T-cell (primary cell): ENCODE results near the gene ERG. TPM values are rescaled to one million over a fixed set of nuclear protein-coding genes. Genes with fewer than 3 reads are reported as not detected.

Experiments used
- ATAC-seq, 4 experiments: fragments of 200-7000 bp in 3 of 4; fragments of 150-1000 bp in 1 of 4; cut with Tn5 transposase; replicated peaks in 1 of 4; 1 replicate in 3 of 4; 2 replicates in 1 of 4; pipeline ENCODE4 v1.10.0; 2021; ENCODE audit warnings: moderate library complexity in 3 of 4, mild to moderate bottlenecking in 2 of 4, moderate number of reproducible peaks in 1 of 4
- CTCF ChIA-PET, 2 donors: fragments of 300-600 bp; sonication (Branson Sonifier 250); formaldehyde crosslinking; loops; one replicate each; lab custom pipeline; 2022; ENCODE audit warnings: antibody characterized with exemption in 2 of 2; lab: Charles Lee
- POLR2A ChIA-PET, 2 donors: fragments of 300-600 bp; sonication (Branson Sonifier 250); formaldehyde crosslinking; loops; one replicate each; lab custom pipeline; 2022; ENCODE audit warnings: antibody characterized with exemption in 2 of 2; lab: Charles Lee
- DNase-seq, 35 experiments: peaks; one replicate each; pipeline versions ENCODE4 v3.0.0 to v3.0.0-alpha.2; 2013 to 2023
- H3K27ac ChIP-seq: one replicate; pipeline ENCODE4 v1.5.1; 2013; ENCODE audit warnings: low read length
- H3K27me3 ChIP-seq, 2 experiments: replicated peaks in 1 of 2; 1 replicate in 1 of 2; 2 replicates in 1 of 2; pipeline versions ENCODE4 v1.6.1 to v1.7.0; 2013; ENCODE audit warnings: low read length in 1 of 2, mixed read lengths in 1 of 2; ENCODE audit not compliant: control insufficient read depth in 2 of 2, insufficient read depth in 2 of 2; ENCODE audit errors: extremely low read depth in 1 of 2
- H3K36me3 ChIP-seq, 2 donors: 1 replicate in 1 of 2; 2 replicates in 1 of 2; pipeline versions ENCODE4 v1.6.1 to v1.7.0; 2013; ENCODE audit warnings: low read length in 1 of 2; ENCODE audit not compliant: control insufficient read depth in 2 of 2, insufficient read depth in 1 of 2; ENCODE audit errors: extremely low read depth in 1 of 2
- H3K4me1 ChIP-seq, 2 experiments: 1 replicate in 1 of 2; 2 replicates in 1 of 2; pipeline versions ENCODE4 v1.6.1 to v1.7.0; 2013; ENCODE audit warnings: low read length in 2 of 2, mixed read lengths in 1 of 2; ENCODE audit not compliant: insufficient read depth in 2 of 2, control insufficient read depth in 1 of 2; ENCODE audit errors: extremely low read depth in 1 of 2
- H3K4me3 ChIP-seq, 2 donors: 1 replicate in 1 of 2; 2 replicates in 1 of 2; pipeline versions ENCODE4 v1.5.1 to v1.7.0; 2013; ENCODE audit warnings: mild to moderate bottlenecking in 2 of 2, low read length in 1 of 2, moderate library complexity in 1 of 2; ENCODE audit not compliant: control insufficient read depth in 1 of 2; ENCODE audit errors: extremely low read depth in 1 of 2
- H3K9me3 ChIP-seq: 2 replicates; pipeline ENCODE4 v1.7.0; 2013
- H3K27ac Mint-ChIP-seq, 2 donors: one replicate each; pipeline ENCODE4 v1.8.0; 2020 to 2021; ENCODE audit warnings: mild to moderate bottlenecking in 2 of 2, mixed read lengths in 2 of 2
- H3K27me3 Mint-ChIP-seq, 2 donors: one replicate each; pipeline ENCODE4 v1.8.0; 2021 to 2022; ENCODE audit warnings: mixed read lengths in 2 of 2
- H3K36me3 Mint-ChIP-seq: one replicate; pipeline ENCODE4 v1.8.0; 2021; ENCODE audit warnings: mixed read lengths
- H3K4me1 Mint-ChIP-seq, 3 donors: one replicate each; pipeline ENCODE4 v1.8.0; 2020 to 2022; ENCODE audit warnings: mixed read lengths in 3 of 3, mild to moderate bottlenecking in 1 of 3
- H3K4me3 Mint-ChIP-seq, 3 donors: one replicate each; pipeline ENCODE4 v1.8.0; 2020 to 2022; ENCODE audit warnings: mild to moderate bottlenecking in 3 of 3, mixed read lengths in 3 of 3, moderate library complexity in 3 of 3
- H3K9me3 Mint-ChIP-seq, 3 donors: one replicate each; pipeline ENCODE4 v1.8.0; 2020 to 2022; ENCODE audit warnings: mixed read lengths in 3 of 3
- WGBS: methylation state at CpG from one replicate; pipeline ENCODE4 v1.1.5; 2013; ENCODE audit warnings: missing lambda C conversion rate; ENCODE audit not compliant: insufficient coverage; 5-methylcytosine and 5-hydroxymethylcytosine counted together
- total RNA-seq, 35 experiments: library from RNA in 6 of 35; stranded (reverse) in 6 of 35; fragments of 120-200 nt in 1 of 35; gene quantifications; one replicate each; pipeline versions ENCODE4 v1.2.1 to v1.2.4 and lab custom pipeline; 2013 to 2026

The ERG gene
- total RNA-seq, 5 donors from 2014 or later (not counting 1 experiment from before 2014, with no cell fraction given): 0.54 to 1.5 (median 0.85) TPM; not detected in 1

DNA sequence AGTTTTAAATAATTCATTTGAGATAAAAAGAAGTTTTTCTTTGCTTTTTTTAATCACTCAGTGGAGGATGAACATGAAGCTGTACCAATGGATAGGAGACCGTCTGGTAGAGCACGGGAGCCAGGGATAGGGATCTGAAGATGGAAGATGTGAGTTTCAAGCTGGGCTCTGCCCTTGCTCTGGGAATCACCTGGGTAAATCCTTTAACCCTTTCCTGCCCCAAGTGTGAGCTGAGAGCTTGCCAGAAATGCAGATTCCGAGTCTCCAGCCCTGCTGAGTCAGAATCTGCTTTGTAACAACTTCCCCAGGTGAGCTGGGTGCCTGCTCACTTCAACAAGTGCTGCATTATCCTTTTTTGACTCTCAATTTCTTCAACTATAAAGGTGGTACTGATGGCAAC, 44.1 kb downstream of the ERG start:
- H3K4me1 ChIP-seq: no peaks in the 10 kb centered on the region
- H3K27me3 Mint-ChIP-seq: peaks cover 0 to 7% of the 10 kb centered on the region in 2 donors
- no peaks in the 10 kb centered on the region for H3K4me1 Mint-ChIP-seq
- H3K36me3 ChIP-seq: no peaks in the 10 kb centered on the region
- ChIA-PET POLR2A (no interaction called here), CTCF (no interaction called here)
- peaks cover 0 to 3% of the 10 kb centered on the region in 2 experiments for H3K27me3 ChIP-seq
- 0% methylated on average over 1 of the region's 3 CpGs for WGBS
- H3K36me3 Mint-ChIP-seq: no peaks in the 10 kb centered on the region
- no peak overlapping the region for H3K27ac ChIP-seq
- ATAC-seq: no peak
- no peak overlapping the region for H3K4me3 Mint-ChIP-seq
- DNase-seq: no peak
- no peak overlapping the region for H3K27ac Mint-ChIP-seq
- H3K4me3 ChIP-seq: no peak overlapping the region
- no peaks in the 10 kb centered on the region for H3K9me3 ChIP-seq
- no peaks in the 10 kb centered on the region for H3K9me3 Mint-ChIP-seq

DNA sequence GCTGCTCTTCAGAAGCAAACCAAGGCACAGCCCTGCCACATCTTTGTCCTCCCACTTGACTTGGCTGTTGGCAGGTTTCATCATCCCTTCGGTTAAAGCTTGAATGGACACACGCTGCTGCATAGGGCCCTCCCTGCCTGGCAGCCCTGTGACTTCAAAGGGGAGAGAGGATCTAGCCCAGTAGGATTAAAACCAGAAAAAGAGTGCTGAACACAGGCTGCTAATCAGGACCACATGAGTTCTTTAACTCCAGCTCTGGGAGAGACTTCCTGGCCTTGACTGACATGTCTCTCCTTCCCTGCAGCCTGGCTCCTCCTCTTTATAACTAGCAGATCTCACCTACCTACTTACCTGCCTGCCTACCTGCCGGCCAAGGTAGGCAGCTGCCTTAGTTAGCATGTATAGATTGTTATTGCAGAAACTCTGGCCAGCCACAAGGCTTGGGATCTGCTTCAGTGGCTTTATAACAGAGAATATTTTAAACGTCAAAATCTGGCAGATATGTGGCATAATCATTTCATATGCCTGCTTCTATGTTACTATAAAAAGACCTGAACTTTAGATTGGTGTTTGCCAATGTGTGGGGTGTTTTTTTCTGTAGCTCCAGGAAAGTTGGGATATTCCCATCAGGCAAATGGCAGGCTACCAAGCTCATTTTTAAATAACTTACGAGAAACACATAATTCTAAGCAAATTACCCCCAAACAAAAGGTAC, 49.4 kb downstream of the ERG start:
- Histone ChIP-seq H3K27me3 (peaks cover 0 to 4% of the 10 kb centered on the region in 2 experiments), H3K4me1 (no peaks in the 10 kb centered on the region), H3K36me3 (no peaks in the 10 kb centered on the region), H3K27ac (no peak overlapping the region), H3K4me3 (no peak overlapping the region), H3K9me3 (no peaks in the 10 kb centered on the region)
- no peak for DNase-seq
- no CpG with 5 or more reads among the region's 5 CpGs for whole genome bisulfite sequencing
- ChIA-PET CTCF (no interaction called here), POLR2A (no interaction called here)
- H3K36me3 Mint-ChIP-seq: no peaks in the 10 kb centered on the region
- H3K27me3 Mint-ChIP-seq: peaks cover 0 to 9% of the 10 kb centered on the region in 2 donors
- no peaks in the 10 kb centered on the region for H3K4me1 Mint-ChIP-seq
- no peak for ATAC-seq
- H3K27ac Mint-ChIP-seq: no peak overlapping the region
- H3K9me3 Mint-ChIP-seq: no peaks in the 10 kb centered on the region
- no peak overlapping the region for H3K4me3 Mint-ChIP-seq

DNA sequence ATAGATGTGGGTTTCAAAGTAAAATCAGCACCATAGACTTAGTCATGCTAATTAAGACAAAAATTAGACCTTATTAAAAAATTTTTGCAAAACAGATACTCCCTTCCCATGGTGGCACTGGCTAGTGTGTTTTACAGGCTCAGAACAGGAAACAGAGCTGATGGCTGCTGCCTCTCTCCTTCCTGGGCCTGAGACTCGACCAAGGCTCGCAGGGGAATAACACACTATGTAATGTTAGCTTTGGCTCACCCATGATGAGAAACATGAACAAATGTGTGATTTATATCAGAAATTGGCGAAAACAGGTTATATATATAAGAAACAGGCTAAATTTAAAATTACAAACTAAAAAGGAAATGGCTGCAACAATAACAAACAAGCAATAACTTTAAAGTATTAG, 50.7 kb downstream of the ERG start:
- Histone ChIP-seq H3K36me3 (no peaks in the 10 kb centered on the region), H3K9me3 (no peaks in the 10 kb centered on the region), H3K4me1 (no peaks in the 10 kb centered on the region), H3K27ac (no peak overlapping the region), H3K27me3 (peaks cover 0 to 4% of the 10 kb centered on the region in 2 experiments), H3K4me3 (no peak overlapping the region)
- no peaks in the 10 kb centered on the region for H3K36me3 Mint-ChIP-seq
- H3K27me3 Mint-ChIP-seq: peaks cover 0 to 6% of the 10 kb centered on the region in 2 donors
- CTCF ChIA-PET: no interaction called here
- POLR2A ChIA-PET: interaction anchor here in 1 of 2 donors (0.7 kb wide), 1 partner anchor 1936 kb away, joined by 3 read pairs; no protein-coding TSS in a partner anchor
- H3K27ac Mint-ChIP-seq: no peak overlapping the region
- H3K4me3 Mint-ChIP-seq: no peak overlapping the region
- DNase-seq: no peak
- ATAC-seq: no peak
- H3K4me1 Mint-ChIP-seq: no peaks in the 10 kb centered on the region
- no peaks in the 10 kb centered on the region for H3K9me3 Mint-ChIP-seq
- WGBS: no CpG with 5 or more reads among the region's 3 CpGs

DNA sequence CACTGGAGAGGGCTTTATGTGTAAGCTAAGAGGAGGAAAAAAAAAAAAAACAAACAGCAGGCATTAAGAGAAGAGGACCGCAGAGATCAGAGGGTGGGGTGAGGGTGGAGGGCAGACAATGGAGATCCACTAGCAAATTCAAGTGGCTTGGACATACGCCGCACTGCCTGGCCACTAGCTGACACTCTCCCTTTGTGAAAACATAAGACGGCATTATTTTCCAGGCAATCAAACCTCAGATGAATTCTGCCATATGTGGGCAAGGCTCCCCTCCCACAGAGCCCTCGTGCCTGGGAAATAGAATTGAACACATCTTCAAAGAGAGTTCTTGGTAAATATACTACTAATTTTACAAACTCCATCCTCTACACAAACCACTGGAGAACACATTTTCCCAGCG, 53.6 kb downstream of the ERG start:
- no peaks in the 10 kb centered on the region for H3K4me1 ChIP-seq
- H3K4me1 Mint-ChIP-seq: no peaks in the 10 kb centered on the region
- CTCF ChIA-PET: no interaction called here
- H3K27me3 ChIP-seq: peaks cover 0 to 7% of the 10 kb centered on the region in 2 experiments
- no peak overlapping the region for H3K27ac Mint-ChIP-seq
- peaks cover 3 to 5% of the 10 kb centered on the region in 2 donors for H3K27me3 Mint-ChIP-seq
- H3K9me3 ChIP-seq: no peaks in the 10 kb centered on the region
- H3K36me3 Mint-ChIP-seq: no peaks in the 10 kb centered on the region
- H3K27ac ChIP-seq: no peak overlapping the region
- no peak overlapping the region for H3K4me3 ChIP-seq
- 100% methylated on average over 1 of the region's 6 CpGs for WGBS
- H3K36me3 ChIP-seq: no peaks in the 10 kb centered on the region
- H3K9me3 Mint-ChIP-seq: no peaks in the 10 kb centered on the region
- ATAC-seq (no peak), DNase-seq (no peak)
- POLR2A ChIA-PET: no interaction called here
- H3K4me3 Mint-ChIP-seq: no peak overlapping the region

DNA sequence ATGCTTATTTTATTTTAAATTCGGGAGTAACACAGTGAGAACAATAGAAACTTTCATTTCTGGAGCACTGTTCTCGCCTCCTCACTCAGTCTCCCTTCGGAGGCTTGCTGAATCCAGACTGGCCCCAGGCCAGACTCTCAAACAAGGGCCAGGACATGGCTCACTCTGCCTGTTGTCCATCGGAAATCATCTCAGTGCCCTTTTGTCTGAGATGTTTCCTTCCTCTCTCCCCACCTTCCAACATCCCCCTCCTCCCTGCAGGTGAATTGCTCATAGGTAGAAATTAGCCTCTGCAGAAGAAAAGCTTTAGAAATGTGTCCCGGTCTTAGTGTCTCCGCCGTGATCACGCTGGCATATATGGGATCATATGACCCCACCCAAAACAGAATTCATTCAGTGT, 55.2 kb downstream of the ERG start:
- Histone ChIP-seq H3K27ac (no peak overlapping the region), H3K9me3 (no peaks in the 10 kb centered on the region), H3K4me1 (no peaks in the 10 kb centered on the region), H3K27me3 (peaks cover 0 to 6% of the 10 kb centered on the region in 2 experiments), H3K4me3 (no peak overlapping the region), H3K36me3 (no peaks in the 10 kb centered on the region)
- WGBS: 51% methylated on average over 3 of the region's 8 CpGs
- Mint-ChIP-seq H3K27me3 (peaks cover 3 to 7% of the 10 kb centered on the region in 2 donors), H3K4me1 (no peaks in the 10 kb centered on the region), H3K36me3 (no peaks in the 10 kb centered on the region), H3K4me3 (no peak overlapping the region), H3K9me3 (no peaks in the 10 kb centered on the region), H3K27ac (no peak overlapping the region)
- CTCF ChIA-PET: no interaction called here
- DNase-seq (no peak), ATAC-seq (no peak)
- POLR2A ChIA-PET: no interaction called here

DNA sequence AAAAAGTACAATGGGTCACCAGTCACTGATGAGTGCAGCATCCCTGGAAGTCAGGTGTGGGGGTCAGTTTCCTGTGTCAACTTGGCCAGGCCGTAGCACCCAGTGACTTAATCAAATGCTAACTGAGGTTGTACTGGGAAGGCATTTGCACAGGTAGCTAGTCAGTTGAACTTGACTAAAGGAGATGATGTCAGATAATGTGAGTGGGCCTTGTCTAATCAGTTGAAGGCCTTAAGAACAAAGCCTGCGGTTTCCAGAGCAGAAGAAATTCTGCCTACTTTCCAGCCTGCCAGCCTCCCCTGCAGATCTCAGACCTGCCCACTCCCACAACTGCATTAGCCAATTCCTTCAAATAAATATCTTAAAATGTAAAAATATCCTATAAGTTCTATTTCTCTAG, 57.1 kb downstream of the ERG start:
- Histone ChIP-seq H3K9me3 (no peaks in the 10 kb centered on the region), H3K4me1 (no peaks in the 10 kb centered on the region), H3K27me3 (peaks cover 0 to 6% of the 10 kb centered on the region in 2 experiments), H3K27ac (no peak overlapping the region), H3K36me3 (no peaks in the 10 kb centered on the region), H3K4me3 (no peak overlapping the region)
- Mint-ChIP-seq H3K27me3 (peaks cover under 1 to 9% of the 10 kb centered on the region in 2 donors), H3K4me3 (no peak overlapping the region), H3K27ac (no peak overlapping the region), H3K36me3 (no peaks in the 10 kb centered on the region), H3K4me1 (no peaks in the 10 kb centered on the region), H3K9me3 (no peaks in the 10 kb centered on the region)
- POLR2A ChIA-PET: no interaction called here
- CTCF ChIA-PET: no interaction called here
- 83% methylated on average over 1 of the region's 2 CpGs for WGBS
- ATAC-seq (no peak), DNase-seq (no peak)
